CD4-positive, alpha-beta T cell treated with Interleukin-21 for 1 hour (primary cell): ENCODE measurements around the gene PATE4.
"Not testable (repeated sequence)": the region's sequence is repeated elsewhere in the genome, so short reads cannot be mapped to it uniquely, and the experiment has no call there.

ENCODE experiments used
- DNase-seq: peaks from one replicate; pipeline ENCODE4 v3.0.0-alpha.2; 2020

PATE4 gene, protein sequence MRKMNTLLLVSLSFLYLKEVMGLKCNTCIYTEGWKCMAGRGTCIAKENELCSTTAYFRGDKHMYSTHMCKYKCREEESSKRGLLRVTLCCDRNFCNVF

DNA sequence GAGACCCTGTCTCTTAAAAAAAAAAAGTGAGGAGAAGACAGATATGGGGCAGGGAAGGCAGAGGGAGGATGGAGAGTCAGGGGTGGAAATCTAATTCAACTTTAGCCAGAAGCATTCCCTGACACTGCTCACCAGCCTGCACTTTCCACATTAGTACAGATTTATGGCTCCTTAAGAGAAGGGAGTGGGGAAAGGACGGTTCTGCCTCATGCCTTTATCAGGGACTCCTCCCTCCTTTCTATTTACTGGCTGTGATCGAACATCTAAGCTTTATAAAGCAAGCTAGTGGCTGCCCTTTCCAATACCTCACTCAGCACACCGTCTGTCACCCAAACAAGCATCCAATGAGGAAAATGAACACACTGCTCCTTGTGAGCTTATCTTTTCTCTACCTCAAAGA lies at the start of gene PATE4:
Gene PATE4, plus strand, starts transcription at position 301 of the 400 bp plus-strand sequence. Its CDS starts 44 bp downstream, at position 345.
- no peak for DNase-seq

DNA sequence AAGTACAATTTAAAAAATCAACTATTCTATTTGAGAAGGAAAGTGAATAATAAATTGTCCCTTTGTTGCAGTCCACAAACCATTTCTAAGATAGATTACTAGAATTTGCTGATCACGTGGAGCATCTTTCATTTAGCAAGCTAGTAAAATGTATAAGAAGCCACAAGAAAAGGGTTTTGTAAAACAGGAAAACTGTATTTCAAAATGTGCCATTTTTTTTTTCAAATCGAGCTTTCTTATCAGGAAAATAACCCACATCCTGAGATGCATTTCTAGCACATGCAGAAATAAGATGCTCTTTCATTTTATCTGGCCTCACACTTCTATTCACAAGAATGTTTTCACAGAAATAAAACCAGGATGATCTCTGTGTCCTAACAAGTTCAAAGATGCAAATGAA lies 48.4 kb upstream of the PATE4 start:
- no peak for DNase-seq

DNA sequence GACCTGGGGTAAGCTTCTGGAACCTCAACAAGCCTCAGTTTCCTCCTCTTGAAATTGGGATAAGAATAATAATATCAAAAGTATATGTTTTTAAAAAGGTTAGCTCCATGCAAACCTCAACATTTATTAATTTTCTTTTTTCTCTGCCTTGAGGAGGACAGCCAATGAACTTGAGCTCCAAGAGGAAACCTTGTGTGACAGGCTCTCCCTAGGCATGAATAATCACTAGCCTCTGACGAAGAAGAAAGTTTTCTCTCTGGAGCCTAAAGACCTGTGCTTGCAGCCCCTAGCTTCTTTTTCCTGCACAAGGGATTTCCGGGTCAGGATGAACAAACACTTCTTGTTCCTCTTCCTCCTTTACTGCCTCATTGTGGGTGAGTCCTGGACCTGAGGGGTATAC lies 45.3 kb upstream of the PATE4 start, which contains the start of gene PATE3:
Gene PATE3, plus strand, starts transcription at position 301 of the 400 bp plus-strand sequence. Its CDS starts 25 bp downstream, at position 326.
- no peak for DNase-seq

DNA sequence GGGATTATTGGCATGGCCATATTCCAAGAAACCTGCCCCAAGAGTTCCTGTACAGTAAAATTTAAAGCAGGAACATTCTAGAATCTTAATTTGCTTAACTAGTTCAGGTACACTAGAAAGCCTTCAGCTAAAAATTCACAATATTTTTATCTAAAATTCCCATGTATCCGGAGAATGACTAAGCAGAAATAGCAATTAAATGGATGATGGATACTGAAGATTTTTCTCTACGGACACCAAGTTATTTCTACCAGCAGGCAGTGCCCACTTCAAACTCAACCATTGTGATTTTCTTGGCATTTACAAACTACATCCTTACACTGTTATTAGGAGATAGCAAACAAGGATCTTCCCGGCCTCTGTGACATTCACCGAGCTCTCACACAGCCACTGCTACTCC lies 42.3 kb upstream of the PATE4 start:
- no peak for DNase-seq

DNA sequence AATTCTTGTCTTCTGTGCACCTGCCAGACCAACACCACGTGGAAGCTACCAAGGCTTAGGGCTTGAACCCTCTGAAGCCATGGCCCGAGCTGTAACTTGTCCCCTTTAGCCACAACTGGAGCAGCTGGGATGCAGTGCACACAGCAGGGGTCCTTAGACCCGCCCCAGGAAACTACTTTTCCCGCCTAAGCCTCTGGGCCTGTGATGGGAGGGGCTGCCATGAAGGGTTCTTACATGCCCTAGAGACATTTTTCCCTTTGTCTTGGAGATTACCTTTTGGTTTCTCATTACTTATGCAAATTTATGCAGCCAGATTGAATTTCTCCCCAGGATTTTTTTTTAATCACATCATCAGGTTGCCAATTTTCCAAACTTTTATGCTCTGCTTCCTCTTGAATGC lies 35.5 kb upstream of the PATE4 start:
- DNase-seq: no peak

DNA sequence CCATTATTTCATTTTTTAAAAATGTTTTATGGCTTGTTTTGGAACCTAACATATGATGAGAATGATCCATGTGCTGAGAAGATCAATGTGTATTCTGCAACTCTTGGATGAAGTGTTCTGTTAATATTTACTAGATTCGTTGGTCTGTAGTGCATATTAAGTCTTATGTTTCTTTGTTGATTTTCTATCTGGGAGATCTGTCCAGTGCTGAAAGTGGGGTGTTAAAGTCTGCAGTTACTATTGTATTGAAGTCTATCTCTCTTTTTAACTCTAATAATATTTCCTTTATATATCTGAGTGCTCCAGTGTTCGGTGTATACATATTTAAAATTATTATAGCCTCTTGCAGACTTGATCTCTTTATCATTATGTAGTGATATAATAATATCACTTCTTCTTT lies 33.3 kb upstream of the PATE4 start:
- no peak for DNase-seq

DNA sequence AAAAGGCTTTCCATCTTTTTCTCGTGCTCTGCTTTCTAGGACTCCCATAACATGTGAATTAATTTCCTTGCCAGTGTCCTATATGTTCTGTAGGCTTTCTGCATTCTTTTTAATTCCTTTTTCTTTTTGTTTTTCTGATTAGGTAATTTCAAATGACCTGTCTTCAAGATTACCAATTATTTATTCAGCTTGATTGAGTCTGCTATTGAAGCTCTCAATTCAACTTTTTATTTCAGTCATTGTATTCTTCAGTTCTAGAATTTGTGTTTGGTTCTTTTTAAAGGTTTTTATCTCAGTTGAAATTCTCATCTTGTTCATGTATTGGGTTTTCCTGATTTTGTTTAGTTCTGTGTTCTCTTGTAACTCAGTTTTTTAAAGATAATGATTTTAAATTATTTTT lies 30.7 kb upstream of the PATE4 start:
- no peak for DNase-seq

DNA sequence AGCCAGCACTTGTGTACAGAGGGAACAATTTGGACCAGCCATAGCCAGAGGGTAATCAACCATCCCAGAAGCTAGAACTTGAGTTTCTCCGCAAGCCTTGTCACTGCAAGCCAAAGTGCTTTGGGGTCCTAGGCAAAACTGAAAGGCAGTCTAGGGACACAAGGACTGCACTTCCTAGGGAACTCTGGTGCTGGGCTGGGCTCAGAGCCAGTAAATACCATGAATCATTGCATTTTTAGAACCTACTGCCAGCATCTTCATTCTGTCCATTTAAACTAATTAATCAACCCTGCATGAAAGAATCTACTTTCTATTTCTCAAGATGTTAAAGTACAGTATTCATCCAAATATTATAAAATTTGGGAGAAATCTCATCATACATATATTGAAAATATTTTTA lies 25.2 kb upstream of the PATE4 start:
- no peak for DNase-seq

DNA sequence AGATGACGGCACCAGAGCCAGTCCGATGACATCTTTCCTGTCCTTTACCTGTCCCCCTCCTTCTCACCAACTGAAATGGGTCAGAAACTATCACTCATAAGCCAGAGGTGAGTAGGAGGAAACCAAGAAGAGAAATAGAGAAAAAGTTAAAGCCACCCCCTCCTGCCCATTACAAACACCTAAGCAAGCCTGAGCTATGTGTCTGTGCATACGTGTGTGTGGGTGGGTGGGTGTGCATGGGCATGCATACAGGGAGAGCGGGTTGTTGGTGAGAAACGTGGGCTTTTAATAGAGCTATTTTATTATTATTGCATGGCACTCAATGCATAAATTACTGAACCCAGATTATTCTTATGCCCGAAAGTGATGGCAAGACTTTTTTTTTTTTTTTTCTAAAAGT lies 2.6 kb downstream of the PATE4 start:
- no peak for DNase-seq

DNA sequence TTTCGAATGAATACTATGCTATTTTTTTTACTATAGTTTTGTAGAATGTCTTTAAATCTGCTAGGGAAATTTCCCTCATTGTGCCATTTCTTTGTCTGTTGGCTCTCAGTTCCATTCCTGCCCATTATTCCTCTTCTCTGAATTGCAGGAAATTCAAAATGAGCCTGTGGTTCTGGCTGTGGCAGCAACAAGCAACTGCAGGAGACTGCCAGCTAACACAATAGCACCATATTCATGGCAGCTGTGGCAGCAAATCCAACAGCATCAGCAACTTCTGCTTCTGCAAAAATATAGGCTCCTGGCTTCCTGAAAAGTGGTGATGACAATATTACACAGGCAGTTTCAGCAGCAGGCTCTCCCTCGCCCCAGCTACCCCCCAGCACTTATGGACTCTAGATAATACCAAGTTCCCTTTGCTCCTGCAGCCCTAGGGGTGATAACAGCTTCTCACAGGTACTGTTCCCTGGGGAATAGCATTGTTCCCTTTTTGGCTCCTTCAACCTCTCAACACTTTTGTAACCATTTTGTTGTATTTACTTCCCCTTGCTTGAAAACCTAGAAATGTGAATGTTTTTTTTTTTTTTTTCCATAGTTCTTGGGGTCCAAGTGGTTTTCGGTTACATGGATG lies 9.3 kb downstream of the PATE4 start:
- no peak for DNase-seq

DNA sequence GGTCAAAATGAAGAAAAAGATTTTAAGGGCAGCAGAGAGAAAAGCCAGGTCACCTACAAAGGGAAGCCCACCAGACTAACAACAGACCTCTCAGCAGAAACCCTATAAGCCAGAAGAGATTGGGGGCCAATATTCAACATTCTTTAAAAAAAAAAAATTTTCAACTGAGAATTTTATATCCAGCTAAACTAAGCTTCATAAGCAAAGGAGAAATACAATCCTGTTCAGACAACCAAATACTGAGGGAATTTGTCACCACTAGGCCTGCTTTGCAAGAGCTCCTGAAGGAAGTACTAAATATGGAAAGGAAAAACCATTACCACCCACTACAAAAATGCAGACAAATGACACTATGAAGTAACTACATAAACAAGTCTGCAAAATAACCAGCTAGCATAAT lies 13.1 kb downstream of the PATE4 start:
- DNase-seq: no peak

DNA sequence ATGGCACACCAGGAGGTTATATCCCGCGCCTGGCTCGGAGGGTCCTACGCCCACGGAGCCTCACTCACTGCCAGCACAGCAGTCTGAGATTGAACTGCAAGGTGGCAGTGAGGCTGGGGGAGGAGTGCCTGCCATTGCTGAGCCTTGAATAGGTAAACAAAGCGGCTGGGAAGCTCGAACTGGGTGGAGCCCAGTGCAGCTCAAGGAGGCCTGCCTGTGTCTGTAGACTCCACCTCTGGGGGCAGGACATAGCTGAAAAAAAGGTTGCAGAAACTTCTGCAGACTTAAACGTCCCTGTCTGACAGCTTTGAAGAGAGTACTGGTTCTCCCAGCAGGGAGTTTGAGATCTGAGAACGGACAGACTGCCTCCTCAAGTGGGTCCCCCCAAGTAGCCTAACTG lies 24.6 kb downstream of the PATE4 start:
- not testable (repeated sequence) for DNase-seq

DNA sequence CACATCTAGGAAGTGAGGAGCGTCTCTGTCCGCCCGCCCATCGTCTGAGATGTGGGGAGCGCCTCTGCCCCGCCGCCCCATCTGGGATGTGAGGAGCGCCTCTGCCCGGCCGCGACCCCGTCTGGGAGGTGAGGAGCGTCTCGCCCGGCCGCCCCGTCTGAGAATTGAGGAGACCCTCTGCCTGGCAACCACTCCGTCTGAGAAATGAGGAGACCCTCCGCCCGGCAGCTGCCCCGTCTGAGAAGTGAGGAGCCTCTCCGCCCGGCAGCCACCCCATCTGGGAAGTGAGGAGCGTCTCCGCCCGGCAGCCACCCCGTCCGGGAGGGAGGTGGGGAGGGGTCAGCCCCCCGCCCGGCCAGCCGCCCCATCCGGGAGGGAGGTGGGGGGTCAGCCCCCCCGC lies 29.7 kb downstream of the PATE4 start:
- DNase-seq: not testable (repeated sequence)

DNA sequence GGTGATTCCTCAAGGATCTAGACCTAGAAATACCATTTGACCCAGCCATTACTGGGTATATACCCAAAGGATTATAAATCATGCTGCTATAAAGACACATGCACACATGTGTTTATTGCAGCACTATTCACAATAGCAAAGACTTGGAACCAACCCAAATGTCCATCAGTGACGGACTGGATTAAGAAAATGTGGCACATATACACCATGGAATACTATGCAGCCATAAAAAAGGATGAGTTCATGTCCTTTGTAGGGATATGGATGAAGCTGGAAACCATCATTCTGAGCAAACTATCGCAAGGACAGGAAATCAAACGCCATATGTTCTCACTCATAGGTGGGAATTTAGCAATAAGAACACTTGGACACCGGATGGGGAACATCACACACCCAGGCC lies 32.2 kb downstream of the PATE4 start:
- not testable (repeated sequence) for DNase-seq

DNA sequence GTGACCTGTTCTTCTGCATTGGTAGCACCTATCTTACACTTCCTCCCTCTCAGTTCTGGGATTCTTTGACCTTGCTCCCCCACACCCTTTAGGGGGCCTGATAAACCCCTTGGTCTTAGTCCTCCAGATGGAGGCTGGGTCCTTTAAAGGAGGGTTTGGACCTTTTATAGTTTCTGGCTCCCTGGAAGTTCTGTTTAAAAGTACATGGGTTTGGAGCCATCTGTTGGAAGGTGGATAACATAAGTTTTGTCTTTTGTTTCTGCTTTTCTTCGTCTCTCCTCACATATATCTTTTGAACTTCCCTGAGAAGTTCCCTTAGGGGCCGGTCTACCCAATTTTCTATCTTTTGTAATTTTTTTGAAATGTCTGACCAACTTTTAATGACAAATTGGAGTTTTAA lies 36.4 kb downstream of the PATE4 start:
- no peak for DNase-seq

DNA sequence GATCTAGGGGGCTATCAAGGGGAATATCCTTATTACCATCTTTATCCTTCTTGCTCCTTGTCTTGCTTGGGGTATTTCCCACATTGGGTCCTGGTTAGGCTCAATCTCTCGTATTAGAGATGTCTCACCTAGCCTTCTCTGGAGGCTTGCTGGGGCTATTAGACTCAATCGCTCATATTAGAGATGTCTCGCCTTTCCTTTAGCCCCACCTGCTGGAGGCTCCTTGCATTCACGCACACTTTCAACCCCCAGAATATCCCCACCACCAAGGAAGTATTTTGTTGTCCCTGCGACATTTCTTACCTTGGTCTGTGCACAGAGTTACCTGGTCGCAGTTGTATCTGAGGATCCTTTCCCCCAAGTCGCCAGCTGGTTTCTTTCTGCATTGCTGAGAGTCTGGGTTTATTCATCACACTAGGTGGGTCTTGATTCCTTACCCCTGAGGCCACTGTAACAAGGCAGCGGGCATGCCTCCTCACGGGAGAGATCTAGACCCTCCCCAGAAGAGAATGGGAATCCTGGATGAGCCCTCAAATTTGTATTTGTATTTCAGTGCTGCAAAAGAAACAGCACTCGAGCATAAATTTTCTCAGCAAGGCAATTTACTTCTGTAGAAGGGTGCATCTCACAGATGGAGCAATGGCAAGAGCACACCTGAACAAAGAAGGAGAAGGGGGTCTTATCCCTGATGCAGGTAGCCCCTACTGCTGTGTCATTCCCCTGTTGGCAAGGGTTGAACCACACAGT lies 38.4 kb downstream of the PATE4 start:
- DNase-seq: peak; percentile 30

DNA sequence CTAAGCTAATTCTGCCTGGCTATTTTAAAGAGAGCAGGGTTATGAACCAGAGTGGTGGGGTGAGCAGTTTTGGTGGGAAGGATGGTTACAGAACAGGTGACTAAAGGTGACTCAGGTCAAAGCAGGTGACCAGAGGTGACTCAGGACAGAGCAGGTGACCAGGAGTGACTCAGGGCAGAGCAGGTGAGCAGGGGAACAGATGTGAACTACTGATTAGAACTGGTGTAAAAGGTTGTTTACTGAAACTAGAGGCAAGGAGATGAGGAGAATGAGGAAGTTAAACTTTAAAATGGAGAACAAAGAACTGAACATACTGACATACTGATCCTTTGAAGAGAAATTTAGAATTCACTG lies 39.0 kb downstream of the PATE4 start:
- DNase-seq: no peak

DNA sequence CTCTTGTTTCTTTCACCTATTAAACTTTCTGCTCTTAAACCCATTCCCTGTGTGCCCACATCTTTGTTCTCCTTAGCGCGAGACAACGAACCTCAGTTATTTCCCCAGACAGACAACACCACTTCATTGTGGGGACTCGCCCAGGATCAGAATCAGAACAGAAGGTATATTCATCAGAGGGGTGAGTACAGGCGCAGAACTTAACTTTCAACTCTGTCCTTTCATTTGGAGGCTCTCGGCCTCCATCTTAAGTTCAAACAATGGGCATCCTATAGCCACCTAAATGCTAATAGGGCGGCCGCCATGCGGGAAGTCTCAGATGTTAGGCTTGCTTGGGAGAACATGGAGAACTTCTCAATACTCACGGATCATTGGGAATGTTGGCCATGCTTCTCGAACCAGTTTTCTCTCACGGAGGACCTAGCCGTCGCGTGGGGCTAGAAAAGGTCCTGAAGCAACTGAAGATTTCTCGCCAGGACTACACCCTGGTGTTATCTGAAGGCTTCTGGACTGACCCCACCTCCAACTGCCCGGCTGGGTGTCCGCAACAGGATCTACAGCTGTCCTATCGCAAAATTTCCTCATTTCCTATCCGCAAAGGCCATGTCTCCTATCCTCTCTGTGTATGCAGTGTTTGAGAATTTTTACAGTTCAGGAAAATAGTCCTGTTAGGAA lies 40.9 kb downstream of the PATE4 start:
- DNase-seq: no peak

DNA sequence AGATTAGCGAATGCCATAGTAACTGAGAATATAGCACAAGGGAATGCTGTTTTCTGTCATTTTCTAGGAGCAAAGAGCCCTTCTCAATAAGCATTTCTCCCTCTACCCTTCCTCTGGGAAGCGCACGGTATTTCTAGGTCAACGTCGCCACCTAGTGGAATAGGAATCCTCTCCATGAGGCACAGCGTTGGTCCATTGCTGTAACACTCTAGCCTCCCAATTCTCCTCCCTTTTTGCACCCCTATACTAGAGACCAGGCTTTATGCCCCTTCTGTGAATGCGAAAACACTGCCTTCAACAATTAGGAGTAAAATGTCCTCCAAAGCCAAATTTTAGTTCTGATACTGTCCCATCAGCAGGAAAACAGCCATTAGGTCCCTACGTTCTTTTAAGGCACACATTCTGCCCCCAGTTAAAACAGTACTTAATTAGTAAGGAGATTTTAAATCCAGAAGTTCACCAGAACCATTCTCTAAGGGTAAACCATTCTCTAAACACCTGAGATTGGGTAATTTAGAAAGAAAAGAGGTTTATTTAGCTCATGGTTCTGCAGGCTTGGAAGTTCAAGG lies 41.5 kb downstream of the PATE4 start:
- peak; percentile 58 for DNase-seq

DNA sequence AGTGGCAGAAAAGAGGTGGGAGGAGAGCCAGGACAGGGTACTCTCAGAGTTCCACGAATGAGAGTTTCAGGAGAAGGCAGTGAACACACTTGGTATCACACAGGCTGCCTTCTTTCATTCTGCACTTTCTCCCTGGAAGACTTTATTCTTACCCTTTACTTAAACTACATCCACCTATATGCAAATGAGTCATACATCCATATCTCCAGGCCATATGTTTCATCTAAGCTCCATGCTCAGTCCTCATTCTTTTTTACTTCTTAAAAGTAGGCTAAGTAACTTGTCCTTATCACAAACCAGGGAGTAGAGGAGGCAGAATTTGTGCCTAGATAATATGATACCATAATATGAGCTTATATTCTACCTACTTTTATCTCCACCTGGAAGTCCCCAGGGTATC lies 48.2 kb downstream of the PATE4 start:
- no peak for DNase-seq

DNA sequence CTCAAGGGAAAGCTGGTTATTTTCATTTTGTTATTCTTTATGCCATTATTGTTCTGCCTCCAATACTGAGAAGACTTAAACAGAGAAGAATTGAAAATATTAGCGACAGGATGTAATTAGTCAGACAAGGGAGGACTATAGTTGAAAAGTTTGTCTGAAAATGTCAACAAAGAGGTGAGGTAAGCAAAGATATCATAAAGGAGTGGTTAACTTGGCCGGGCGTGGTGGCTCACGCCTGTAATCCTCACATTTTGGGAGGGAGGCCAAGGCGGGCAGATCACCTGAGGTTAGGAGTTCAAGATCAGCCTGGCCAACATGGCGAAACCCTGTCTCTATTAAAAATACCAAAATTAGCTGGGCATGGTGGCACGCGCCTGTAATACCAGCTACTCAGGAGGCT lies 50.3 kb downstream of the PATE4 start:
- no peak for DNase-seq

DNA sequence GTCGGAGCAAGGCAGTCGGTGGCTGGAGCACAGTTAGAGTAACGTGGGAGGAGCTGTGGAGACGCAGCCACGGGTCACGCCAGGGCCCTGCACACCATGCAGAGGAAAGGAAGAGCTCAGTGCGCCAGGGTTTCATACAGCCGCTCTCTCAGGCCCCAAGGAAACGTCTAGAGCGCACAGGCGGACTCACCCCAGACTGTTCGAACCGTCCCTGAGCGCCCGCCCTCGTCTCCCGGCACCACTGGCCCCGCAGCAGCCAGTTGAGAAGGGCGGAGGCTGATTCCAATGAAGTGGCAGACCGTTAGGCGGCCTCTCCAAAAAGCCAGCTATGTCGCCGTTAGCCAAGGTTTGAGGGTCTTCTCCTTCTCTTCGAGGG lies 53.9 kb downstream of the PATE4 start:
- no peak for DNase-seq
